ENCODE measurements around the gene C1QTNF12.

GRCh38 chr1:1262758-1263157, 16.2 kb upstream of the C1QTNF12 start:
- TF ChIP-seq CTCF (conservative IDR thresholded peaks at IDR 0.05; ENCODE audit: low read depth, low read length) (no peak), EZH2 (IDR thresholded peaks at IDR 0.05; ENCODE audit: borderline replicate concordance, low read depth, low read length, poor library complexity, severe bottlenecking) (no peak)

Measured in A673 (cell line).